K562 (cell line): ENCODE results near the gene PDE12. TPM values are rescaled to one million over a fixed set of nuclear protein-coding genes. Genes with fewer than 3 reads are reported as not detected.

Experiments
- ARID1B ChIP-seq: fragments of 450-650 bp; IDR thresholded peaks from 2 replicates; pipeline ENCODE4 v1.6.1; 2016; ENCODE audit warnings: antibody characterized with exemption, mild to moderate bottlenecking, inconsistent platforms
- BACH1 ChIP-seq: fragments of 200-800 bp; sonication (Bioruptor generic); IDR thresholded peaks from 2 replicates; pipeline ENCODE4 v1.6.1; 2016; ENCODE audit warnings: missing genetic modification characterization, missing compliant biosample characterization
- CLOCK ChIP-seq: fragments of 250-450 bp; sonication (Bioruptor Pico); IDR thresholded peaks from 2 replicates; pipeline ENCODE4 v1.4.0; 2020; ENCODE audit warnings: mild to moderate bottlenecking, moderate library complexity, borderline replicate concordance
- CREB1 ChIP-seq, 2 experiments: sonication (generic) in 1 of 2; formaldehyde crosslinking in 1 of 2; IDR thresholded peaks; 2 replicates each; pipeline versions ENCODE4 v1.6.1 to v1.8.0; 2012 to 2022; ENCODE audit warnings: inconsistent platforms in 1 of 2, mild to moderate bottlenecking in 1 of 2, missing genetic modification reagents in 1 of 2, moderate library complexity in 1 of 2
- HMGXB4 ChIP-seq: sonication (generic); formaldehyde crosslinking; IDR thresholded peaks from 2 replicates; pipeline ENCODE4 v1.8.1; 2023; ENCODE audit warnings: mild to moderate bottlenecking, missing genetic modification reagents
- KLF13 ChIP-seq: fragments of 450-650 bp; IDR thresholded peaks from 2 replicates; pipeline ENCODE4 v1.6.1; 2016; ENCODE audit warnings: missing genetic modification characterization, low read depth, mild to moderate bottlenecking, missing compliant biosample characterization, moderate library complexity, borderline replicate concordance
- LARP7 ChIP-seq: fragments of 450-650 bp; IDR thresholded peaks from 2 replicates; pipeline ENCODE4 v1.6.1; 2016
- NFXL1 ChIP-seq: fragments of 450-650 bp; formaldehyde crosslinking; IDR thresholded peaks from 2 replicates; pipeline ENCODE4 v1.4.0; 2021; ENCODE audit warnings: mild to moderate bottlenecking
- PHB ChIP-seq: fragments of 250-450 bp; sonication (Bioruptor Pico); IDR thresholded peaks from 2 replicates; pipeline ENCODE4 v1.5.0; 2021
- POLR2AphosphoS5 ChIP-seq: IDR thresholded peaks from 2 replicates; pipeline ENCODE4 v1.6.1; 2011; ENCODE audit warnings: mild to moderate bottlenecking, low read depth, low read length, moderate library complexity; ENCODE audit not compliant: control insufficient read depth, insufficient read depth
- RBBP5 ChIP-seq: fragments of 200-600 bp; sonication (generic); IDR thresholded peaks from 2 replicates; pipeline ENCODE4 v1.6.1; 2012; ENCODE audit warnings: borderline replicate concordance, mild to moderate bottlenecking, low read length, control low read depth, inconsistent platforms; ENCODE audit not compliant: insufficient read depth, poor library complexity, severe bottlenecking
- SMARCE1 ChIP-seq: fragments of 450-650 bp; IDR thresholded peaks from 2 replicates; pipeline ENCODE4 v1.7.1; 2016; ENCODE audit warnings: mild to moderate bottlenecking
- SP2 ChIP-seq: IDR thresholded peaks from 2 replicates; pipeline ENCODE4 v1.6.1; 2011; ENCODE audit warnings: mild to moderate bottlenecking, low read depth, low read length, moderate library complexity; ENCODE audit not compliant: poor library complexity, severe bottlenecking; ENCODE audit errors: extremely low read depth
- SPI1 ChIP-seq: IDR thresholded peaks from 2 replicates; pipeline ENCODE4 v1.6.1; 2011; ENCODE audit warnings: low read depth, low read length, control low read depth, borderline replicate concordance
- SRSF1 ChIP-seq: fragments of 200-400 bp; formaldehyde crosslinking; IDR thresholded peaks from 2 replicates; pipeline ENCODE4 v1.6.1; 2017; ENCODE audit warnings: mild to moderate bottlenecking, low read depth, low read length, moderate library complexity
- TGIF2 ChIP-seq: sonication (generic); formaldehyde crosslinking; IDR thresholded peaks from 2 replicates; pipeline ENCODE4 v1.8.1; 2022; ENCODE audit warnings: mild to moderate bottlenecking, missing genetic modification reagents, moderate library complexity
- U2AF1 ChIP-seq: fragments of 200-400 bp; formaldehyde crosslinking; optimal IDR thresholded peaks from 2 replicates; pipeline ENCODE3; 2017; ENCODE audit warnings: mild to moderate bottlenecking, low read depth, low read length, moderate library complexity
- ZFP91 ChIP-seq: sonication (generic); formaldehyde crosslinking; IDR thresholded peaks from 2 replicates; pipeline ENCODE4 v1.8.0; 2022; ENCODE audit warnings: mild to moderate bottlenecking, missing genetic modification reagents
- ZNF143 ChIP-seq: sonication (generic); formaldehyde crosslinking; IDR thresholded peaks from 2 replicates; pipeline ENCODE4 v1.9.0; 2022; ENCODE audit warnings: mild to moderate bottlenecking, missing genetic modification reagents
- ZNF3 ChIP-seq: fragments of 250-450 bp; sonication (Bioruptor Pico); IDR thresholded peaks from 2 replicates; pipeline ENCODE4 v1.5.0; 2021; ENCODE audit warnings: mild to moderate bottlenecking, moderate library complexity
- polyA plus RNA-seq, 8 experiments: library from polyadenylated mRNA; depleted of rRNA in 4 of 8; stranded (reverse) in 5 of 8; unstranded in 3 of 8; fragments of >200 nt; fragmentation: Nextera tagmentation in 2 of 8; fragmentation: Illumina TruSeq in 1 of 8; extraction: Ambion mirVana in 2 of 8; extraction: Trizol in 1 of 8; gene quantifications; 2 replicates each; pipeline versions ENCODE4 v1.2.1 to v1.2.3, GENCODE V29; 2011 to 2014; ENCODE audit warnings: inconsistent platforms in 1 of 8, missing spikeins in 1 of 8
- total RNA-seq, 7 experiments: library from RNA; depleted of rRNA in 6 of 7; stranded (reverse); fragments of >200 nt in 6 of 7; fragmentation: Illumina TruSeq in 2 of 7; extraction: Trizol in 2 of 7; gene quantifications; 2 replicates each; pipeline versions ENCODE4 v1.2.1 to v1.2.3, GENCODE V29; 2011 to 2021; ENCODE audit warnings: low replicate concordance in 1 of 7

The PDE12 gene
- total and polyA plus RNA-seq, 9 of the 15 experiments (the other 6 are each of a cell fraction or from before 2014, with no cell fraction given) = 2.1 to 20.5 (median 10.0) TPM

GRCh38 chr3:57555738-57556458 is at the start of gene PDE12 (continued):
- TF ChIP-seq ZFP91 (CRISPR knock-in tag) (no peak), U2AF1 (no peak), POLR2AphosphoS5 (peak; percentile 81), RBBP5 (peak; percentile 90), SRSF1 (no peak), CLOCK (no peak), SPI1 (no peak), LARP7 (no peak), ZNF143 (CRISPR knock-in tag) (peak; percentile 31; the same call in 1 of the 2 replicates), TGIF2 (CRISPR knock-in tag) (no peak), NFXL1 (CRISPR knock-in tag) (peak; percentile 51; the same call in 1 of the 2 replicates), PHB (no peak), KLF13 (tag) (no peak), SMARCE1 (no peak), HMGXB4 (no peak), ZNF3 (CRISPR knock-in tag) (no peak), ARID1B (peak; percentile 34; the same call in 1 of the 2 replicates), CREB1 (IDR thresholded peaks at IDR 0.05) (no peak; the same call in 1 of the 2 replicates), CREB1 (CRISPR knock-in tag; IDR thresholded peaks at IDR 0.05) (0 out of 2 replicates have a peak, but pooled peaks have one; percentile 59), SP2 (no peak), BACH1 (tag) (peak; percentile 48; the same call in 1 of the 2 replicates)
